Fibroblast of lung (primary cell): Measurements from ENCODE around the gene RRBP1. TPM values are rescaled to one million over a fixed set of nuclear protein-coding genes. Genes with fewer than 3 reads are reported as not detected.

ENCODE experiments used
- DNase-seq, 2 donors: peaks; one replicate each; pipeline versions ENCODE4 v3.0.0 to v3.0.0-alpha.2; 2010; ENCODE audit warnings: low read depth in 2 of 2
- H2AFZ ChIP-seq: 2 replicates; pipeline ENCODE4 v1.5.1; 2012; ENCODE audit warnings: low read length, control low read depth, inconsistent platforms
- H3K27ac ChIP-seq: 2 replicates; pipeline ENCODE4 v1.5.1; 2011; ENCODE audit warnings: low read length, control low read depth; ENCODE audit not compliant: insufficient read depth
- H3K27me3 ChIP-seq: 2 replicates; pipeline ENCODE4 v1.5.1; 2011; ENCODE audit warnings: mild to moderate bottlenecking, low read length; ENCODE audit not compliant: control insufficient read depth, insufficient read depth
- H3K36me3 ChIP-seq: 2 replicates; pipeline ENCODE4 v1.5.1; 2011; ENCODE audit warnings: low read length; ENCODE audit not compliant: control insufficient read depth, insufficient read depth
- H3K4me1 ChIP-seq: 2 replicates; pipeline ENCODE4 v1.5.1; 2011; ENCODE audit warnings: low read length; ENCODE audit not compliant: control insufficient read depth, insufficient read depth; ENCODE audit errors: extremely low read depth
- H3K4me2 ChIP-seq: 2 replicates; pipeline ENCODE4 v1.5.1; 2011; ENCODE audit warnings: low read length, control low read depth; ENCODE audit not compliant: insufficient read depth; ENCODE audit errors: extremely low read depth
- H3K4me3 ChIP-seq, 4 experiments: fragments of 200-600 bp in 1 of 4; sonication (generic) in 1 of 4; replicated peaks in 1 of 4; 2 replicates each; pipeline ENCODE4 v1.5.1; 2011 to 2016; ENCODE audit warnings: low read length in 4 of 4, low read depth in 3 of 4, mild to moderate bottlenecking in 3 of 4, control low read depth in 2 of 4, inconsistent platforms in 1 of 4, mixed read lengths in 1 of 4; ENCODE audit not compliant: insufficient read depth in 1 of 4; ENCODE audit errors: control extremely low read depth in 1 of 4
- H3K79me2 ChIP-seq: 2 replicates; pipeline ENCODE4 v1.5.1; 2012; ENCODE audit warnings: mild to moderate bottlenecking, low read length, inconsistent platforms; ENCODE audit not compliant: control insufficient read depth, insufficient read depth
- H3K9ac ChIP-seq: 2 replicates; pipeline ENCODE4 v1.5.1; 2011; ENCODE audit warnings: mild to moderate bottlenecking, low read length, control low read depth; ENCODE audit not compliant: insufficient read depth
- H3K9me3 ChIP-seq: 2 replicates; pipeline ENCODE4 v1.5.1; 2012; ENCODE audit warnings: low read depth, low read length; ENCODE audit not compliant: control insufficient read depth, insufficient read depth
- H4K20me1 ChIP-seq: 2 replicates; pipeline ENCODE4 v1.5.1; 2011; ENCODE audit warnings: low read length; ENCODE audit not compliant: control insufficient read depth, insufficient read depth; ENCODE audit errors: extremely low read depth
- CTCF ChIP-seq, 2 donors: IDR thresholded peaks in 1 of 2; conservative IDR thresholded peaks in 1 of 2; 1 replicate in 1 of 2; 2 replicates in 1 of 2; pipeline ENCODE4 v1.5.1; 2011 to 2012; ENCODE audit warnings: low read length in 2 of 2, control low read depth in 1 of 2, inconsistent platforms in 1 of 2, low read depth in 1 of 2, mild to moderate bottlenecking in 1 of 2
- EZH2 ChIP-seq: IDR thresholded peaks from 2 replicates; pipeline ENCODE4 v1.5.1; 2012; ENCODE audit warnings: low read length, control low read depth, mild to moderate bottlenecking; ENCODE audit errors: missing control alignments
- polyA plus RNA-seq, 2 donors: library from polyadenylated mRNA; depleted of rRNA in 1 of 2; stranded (reverse) in 1 of 2; unstranded in 1 of 2; fragments of >200 nt; gene quantifications; 2 replicates each; pipeline ENCODE4 v1.2.1, GENCODE V29; 2011 to 2012; ENCODE audit warnings: missing spikeins in 1 of 2
- total RNA-seq: library from RNA; depleted of rRNA; stranded (reverse); fragments of >200 nt; gene quantifications from 2 replicates; pipeline ENCODE4 v1.2.1, GENCODE V29; 2014

The RRBP1 gene
- total and polyA plus RNA-seq, 2 donors (not counting 1 experiment from before 2014, with no cell fraction given), result 169 to 233 TPM

DNA sequence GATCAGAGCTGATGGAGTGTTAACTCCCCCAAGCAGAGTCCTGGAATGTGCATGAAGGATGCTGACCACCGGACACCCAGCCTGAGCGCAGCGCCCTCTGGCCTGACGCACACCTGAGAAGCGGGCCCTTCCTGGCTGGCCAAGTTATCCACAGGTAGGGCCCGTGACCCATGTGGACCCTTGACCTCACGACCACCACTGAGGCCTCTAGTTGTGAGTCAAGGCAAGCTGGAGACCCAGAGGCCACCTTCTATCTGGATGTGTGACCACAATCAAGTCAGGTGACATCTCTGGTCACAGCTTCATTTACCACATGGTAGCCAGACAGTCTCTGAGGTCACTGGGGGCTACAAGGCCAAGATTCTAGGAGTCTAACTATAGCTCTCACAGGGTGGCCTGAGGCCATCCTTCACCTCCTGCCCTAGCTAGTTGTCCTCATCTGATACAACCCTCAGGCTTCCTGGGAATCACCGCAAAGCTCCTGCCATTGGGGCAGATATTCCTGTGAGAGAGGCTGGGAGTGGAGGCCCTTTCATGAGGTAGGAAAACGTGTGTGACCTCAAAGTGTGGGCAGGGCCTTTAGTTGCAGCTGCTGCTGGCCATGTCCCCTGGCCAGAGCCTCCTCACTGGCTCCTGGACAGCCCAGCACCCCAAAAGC, 59.1 kb downstream of the RRBP1 start:
- no peaks in the 10 kb centered on the region for H3K27me3 ChIP-seq
- H3K9ac ChIP-seq, result no peak overlapping the region
- peaks cover 5% of the 10 kb centered on the region for H3K79me2 ChIP-seq
- peaks cover 69% of the 10 kb centered on the region for H3K36me3 ChIP-seq
- H2AFZ ChIP-seq, result no peak overlapping the region
- H3K9me3 ChIP-seq, result no peaks in the 10 kb centered on the region
- H3K4me2 ChIP-seq, result no peak overlapping the region
- DNase-seq, result no peak
- TF ChIP-seq EZH2 (no peak), CTCF (conservative IDR thresholded peaks at IDR 0.05 in 1 of 2, IDR thresholded peaks at IDR 0.05 in 1 of 2; ENCODE audit: low read depth in 1 of 2, low read length in 2 of 2) (no peak)
- no peaks in the 10 kb centered on the region for H4K20me1 ChIP-seq
- no peak overlapping the region for H3K4me3 ChIP-seq
- H3K4me1 ChIP-seq, result no peaks in the 10 kb centered on the region
- H3K27ac ChIP-seq, result no peak overlapping the region

GRCh38 chr20:17622086-17622850, 59.8 kb downstream of the RRBP1 start:
- H3K36me3 ChIP-seq, result peaks cover 71% of the 10 kb centered on the region
- no peaks in the 10 kb centered on the region for H3K27me3 ChIP-seq
- no peak for TF ChIP-seq EZH2
- no peak for TF ChIP-seq CTCF (conservative IDR thresholded peaks at IDR 0.05 in 1 of 2, IDR thresholded peaks at IDR 0.05 in 1 of 2; ENCODE audit: low read depth in 1 of 2, low read length in 2 of 2)
- no peak overlapping the region for H3K27ac ChIP-seq
- no peak overlapping the region for H3K4me3 ChIP-seq
- H2AFZ ChIP-seq, result no peak overlapping the region
- DNase-seq, result no peak
- H3K4me1 ChIP-seq, result no peaks in the 10 kb centered on the region
- no peaks in the 10 kb centered on the region for H3K9me3 ChIP-seq
- H3K4me2 ChIP-seq, result no peak overlapping the region
- no peak overlapping the region for H3K9ac ChIP-seq
- no peaks in the 10 kb centered on the region for H4K20me1 ChIP-seq
- H3K79me2 ChIP-seq, result peaks cover 5% of the 10 kb centered on the region

- TF ChIP-seq EZH2 (no peak), CTCF (conservative IDR thresholded peaks at IDR 0.05 in 1 of 2, IDR thresholded peaks at IDR 0.05 in 1 of 2; ENCODE audit: low read depth in 1 of 2, low read length in 2 of 2) (no peak)
- Histone ChIP-seq H3K36me3 (peaks cover 69% of the 10 kb centered on the region), H3K4me1 (no peaks in the 10 kb centered on the region), H3K9ac (no peak overlapping the region), H3K27me3 (no peaks in the 10 kb centered on the region), H3K9me3 (no peaks in the 10 kb centered on the region), H3K27ac (no peak overlapping the region), H2AFZ (no peak overlapping the region), H4K20me1 (no peaks in the 10 kb centered on the region), H3K79me2 (peaks cover 5% of the 10 kb centered on the region), H3K4me3 (no peak overlapping the region), H3K4me2 (no peak overlapping the region)
- DNase-seq, result no peak
Measured at GRCh38 chr20:17621229-17621968, 60.6 kb downstream of the RRBP1 start.
